Measurements from ENCODE around the gene MAS1L. TPM values are rescaled to one million over a fixed set of nuclear protein-coding genes. Genes with fewer than 3 reads are reported as not detected.

Gene MAS1L
- polyA plus RNA-seq, 3 donors = not detected

DNA sequence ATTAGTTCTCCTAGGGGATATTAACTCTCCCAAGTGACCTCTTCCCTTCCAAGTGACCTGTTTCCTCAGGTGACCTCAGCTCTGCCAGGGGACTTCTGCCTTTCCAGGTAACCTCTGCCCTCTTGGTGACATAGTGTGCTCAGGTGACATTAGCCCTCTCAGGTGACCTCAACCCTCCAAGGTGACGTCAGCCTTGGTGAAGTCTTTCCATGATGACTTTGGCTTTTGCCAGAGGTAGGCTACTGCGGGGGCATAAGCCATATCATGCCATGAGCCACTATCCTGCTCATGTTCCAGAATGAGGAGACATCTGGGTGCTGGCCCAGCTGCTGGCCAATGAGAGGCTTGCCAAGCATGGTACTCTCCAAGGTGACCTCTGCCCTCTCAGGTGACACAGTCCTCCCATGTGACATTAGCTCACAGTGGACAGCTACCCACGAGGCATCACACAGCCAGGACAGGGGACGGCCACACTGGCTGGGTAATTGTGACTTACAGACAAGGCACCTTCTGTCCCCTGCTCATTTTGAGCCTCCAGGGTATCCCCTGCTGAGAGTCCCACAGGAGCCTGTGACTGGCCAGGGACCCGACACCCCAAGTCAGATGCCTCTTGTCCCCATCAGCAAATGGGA lies 40.7 kb upstream of the MAS1L start:
- no peak overlapping the region for H3K27ac Mint-ChIP-seq
- TF ChIP-seq, protein P1, sequence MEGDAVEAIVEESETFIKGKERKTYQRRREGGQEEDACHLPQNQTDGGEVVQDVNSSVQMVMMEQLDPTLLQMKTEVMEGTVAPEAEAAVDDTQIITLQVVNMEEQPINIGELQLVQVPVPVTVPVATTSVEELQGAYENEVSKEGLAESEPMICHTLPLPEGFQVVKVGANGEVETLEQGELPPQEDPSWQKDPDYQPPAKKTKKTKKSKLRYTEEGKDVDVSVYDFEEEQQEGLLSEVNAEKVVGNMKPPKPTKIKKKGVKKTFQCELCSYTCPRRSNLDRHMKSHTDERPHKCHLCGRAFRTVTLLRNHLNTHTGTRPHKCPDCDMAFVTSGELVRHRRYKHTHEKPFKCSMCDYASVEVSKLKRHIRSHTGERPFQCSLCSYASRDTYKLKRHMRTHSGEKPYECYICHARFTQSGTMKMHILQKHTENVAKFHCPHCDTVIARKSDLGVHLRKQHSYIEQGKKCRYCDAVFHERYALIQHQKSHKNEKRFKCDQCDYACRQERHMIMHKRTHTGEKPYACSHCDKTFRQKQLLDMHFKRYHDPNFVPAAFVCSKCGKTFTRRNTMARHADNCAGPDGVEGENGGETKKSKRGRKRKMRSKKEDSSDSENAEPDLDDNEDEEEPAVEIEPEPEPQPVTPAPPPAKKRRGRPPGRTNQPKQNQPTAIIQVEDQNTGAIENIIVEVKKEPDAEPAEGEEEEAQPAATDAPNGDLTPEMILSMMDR (IDR thresholded peaks at IDR 0.05) = no peak
- H4K20me1 ChIP-seq (ENCODE audit: insufficient read depth, low read length) = no peaks in the 10 kb centered on the region

DNA sequence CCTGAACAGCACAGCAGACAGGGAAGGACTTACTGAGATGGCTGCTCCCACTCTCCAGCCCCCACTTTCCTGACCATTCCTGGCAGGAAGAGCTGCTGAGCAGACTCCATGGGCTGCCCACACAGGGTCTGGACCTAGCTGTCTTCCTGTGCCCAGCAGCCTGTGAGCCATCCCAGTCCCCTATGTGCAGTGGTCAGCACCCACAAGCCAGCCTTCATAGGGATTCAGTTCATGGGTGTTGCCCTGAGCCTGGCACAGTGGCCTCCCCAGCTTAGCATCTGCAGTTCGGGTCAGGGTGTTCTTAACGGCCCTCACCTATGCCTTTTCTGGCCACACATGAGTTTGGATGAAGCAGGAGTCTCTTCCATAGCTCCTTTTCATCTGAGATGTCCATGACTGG lies 39.8 kb upstream of the MAS1L start:
- WGBS (ENCODE audit: insufficient coverage) = 100% methylated on average over 1 of the region's 2 CpGs
- no peak overlapping the region for H3K4me3 ChIP-seq (replicated peaks in 1 of 3; ENCODE audit: low read depth in 2 of 3, low read length in 3 of 3)
- no peak overlapping the region for H3K9ac ChIP-seq (ENCODE audit: insufficient read depth, low read length, poor library complexity, severe bottlenecking)
- no peak overlapping the region for H3K4me2 ChIP-seq (replicated peaks; ENCODE audit: extremely low read depth, low read length, poor library complexity, severe bottlenecking)
- peaks cover 5 to 12% (median 8%) of the 10 kb centered on the region in 7 donors for H3K9me3 Mint-ChIP-seq
- no peak for DNase-seq
- H3K27me3 ChIP-seq (ENCODE audit: control insufficient read depth in 2 of 2, insufficient read depth in 2 of 2, low read length in 2 of 2) = no peaks in the 10 kb centered on the region
- H3K4me1 Mint-ChIP-seq = no peaks in the 10 kb centered on the region
- H3K27ac ChIP-seq (ENCODE audit: low read depth in 1 of 2, low read length in 2 of 2) = no peak overlapping the region
- H3K4me1 ChIP-seq (ENCODE audit: control insufficient read depth in 1 of 2, insufficient read depth in 2 of 2, low read length in 2 of 2) = no peaks in the 10 kb centered on the region
- TF ChIP-seq, protein P1 (IDR thresholded peaks at IDR 0.05) = no peak
- no peaks in the 10 kb centered on the region for H3K79me2 ChIP-seq (ENCODE audit: insufficient read depth, low read length)
- H4K20me1 ChIP-seq (ENCODE audit: insufficient read depth, low read length) = no peaks in the 10 kb centered on the region
- H2AFZ ChIP-seq (ENCODE audit: insufficient read depth, low read depth, low read length, poor library complexity, severe bottlenecking) = no peak overlapping the region
- no peak overlapping the region for H3K4me3 Mint-ChIP-seq
- H3K36me3 ChIP-seq (replicated peaks in 1 of 2; ENCODE audit: control insufficient read depth in 1 of 2, insufficient read depth in 2 of 2, low read length in 2 of 2) = no peaks in the 10 kb centered on the region
- peaks cover 0 to 7% of the 10 kb centered on the region in 2 donors for H3K9me3 ChIP-seq (replicated peaks in 1 of 2; ENCODE audit: control insufficient read depth in 1 of 2, insufficient read depth in 1 of 2, low read length in 2 of 2)
- no peak overlapping the region for H3K27ac Mint-ChIP-seq
- H3K36me3 Mint-ChIP-seq = no peaks in the 10 kb centered on the region
- intact Hi-C loops (cut with micrococcal nuclease) = no loop called here
- peaks cover 1 to 8% (median 8%) of the 10 kb centered on the region in 3 donors for H3K27me3 Mint-ChIP-seq (ENCODE audit: low read depth in 3 of 3)

More for the DNA sequence above, 40.7 kb upstream of the MAS1L start:
- no peaks in the 10 kb centered on the region for H3K4me1 Mint-ChIP-seq
- H3K27me3 ChIP-seq (ENCODE audit: control insufficient read depth in 2 of 2, insufficient read depth in 2 of 2, low read length in 2 of 2) = no peaks in the 10 kb centered on the region
- no peak for DNase-seq
- 68% methylated on average over 5 of the region's 5 CpGs for WGBS (ENCODE audit: insufficient coverage)
- H3K27me3 Mint-ChIP-seq (ENCODE audit: low read depth in 3 of 3) = peaks cover 2 to 6% (median 5%) of the 10 kb centered on the region in 3 donors
- H2AFZ ChIP-seq (ENCODE audit: insufficient read depth, low read depth, low read length, poor library complexity, severe bottlenecking) = no peak overlapping the region
- H3K4me3 ChIP-seq (replicated peaks in 1 of 3; ENCODE audit: low read depth in 2 of 3, low read length in 3 of 3) = no peak overlapping the region
- peaks cover 0 to 5% of the 10 kb centered on the region in 2 donors for H3K9me3 ChIP-seq (replicated peaks in 1 of 2; ENCODE audit: control insufficient read depth in 1 of 2, insufficient read depth in 1 of 2, low read length in 2 of 2)
- no peaks in the 10 kb centered on the region for H3K36me3 ChIP-seq (replicated peaks in 1 of 2; ENCODE audit: control insufficient read depth in 1 of 2, insufficient read depth in 2 of 2, low read length in 2 of 2)
- no peak overlapping the region for H3K27ac ChIP-seq (ENCODE audit: low read depth in 1 of 2, low read length in 2 of 2)
- H3K4me2 ChIP-seq (replicated peaks; ENCODE audit: extremely low read depth, low read length, poor library complexity, severe bottlenecking) = no peak overlapping the region
- H3K9ac ChIP-seq (ENCODE audit: insufficient read depth, low read length, poor library complexity, severe bottlenecking) = no peak overlapping the region
- no peaks in the 10 kb centered on the region for H3K36me3 Mint-ChIP-seq
- no peaks in the 10 kb centered on the region for H3K79me2 ChIP-seq (ENCODE audit: insufficient read depth, low read length)
- H3K4me3 Mint-ChIP-seq = no peak overlapping the region
- H3K4me1 ChIP-seq (ENCODE audit: control insufficient read depth in 1 of 2, insufficient read depth in 2 of 2, low read length in 2 of 2) = no peaks in the 10 kb centered on the region
- peaks cover 1 to 10% (median 3%) of the 10 kb centered on the region in 7 donors for H3K9me3 Mint-ChIP-seq
- intact Hi-C loops (cut with micrococcal nuclease) = no loop called here
